Aorta (tissue), 4 donors: Measurements from ENCODE around the gene ZNF223. TPM values are rescaled to one million over a fixed set of nuclear protein-coding genes. Genes with fewer than 3 reads are reported as not detected.

Experiments used
- polyA plus RNA-seq, 2 donors: library from polyadenylated mRNA; stranded (reverse); fragments of 200-250 nt; gene quantifications; one replicate each; pipeline ENCODE4 v1.2.3, GENCODE V29; 2013
- total RNA-seq, 2 donors: library from RNA; stranded (reverse); fragmentation: NEBNext Ultra II Directional; extraction: Animal tissue kit (Norgen Biotek cat#: 25700); gene quantifications; one replicate each; pipeline ENCODE4 v1.2.1, GENCODE V29; 2021
- donor health status: healthy with polysubstance abuse.
- donor health status: Bipolar disorder and iron deficiency.
- donor health status: DM: no; HTN: no; CAD: no.
- donor health status: DM: yes; HTN: yes; CAD: no.

The ZNF223 gene
- total and polyA plus RNA-seq, 4 donors, result 3.5 to 6.3 (median 4.2) TPM

Other genes starting within 250 kb of the ZNF223 start
- gene LYPD5, start 249.6 kb upstream of the ZNF223 start, total RNA-seq, result 1 to 10 TPM; 1.6 to 1.9 TPM
- under 1 TPM; 0.08 to 0.63 TPM for gene LYPD5, start 249.6 kb upstream of the ZNF223 start, polyA plus RNA-seq
- 10 to 100 TPM; 12.0 to 15.2 TPM for gene ZNF283, start 224.7 kb upstream of the ZNF223 start, total RNA-seq
- 1 to 10 TPM; 3.9 to 4.5 TPM for gene ZNF283, start 224.7 kb upstream of the ZNF223 start, polyA plus RNA-seq
- 1 to 10 TPM; 1.6 to 4.2 TPM for gene ZNF404, start 168.1 kb upstream of the ZNF223 start, total RNA-seq
- gene ZNF404, start 168.1 kb upstream of the ZNF223 start, polyA plus RNA-seq, result 1 to 10 TPM in 1 of 2 donors, under 1 TPM in 1; 0.90 to 1.6 TPM
- gene ZNF45, start 116.8 kb upstream of the ZNF223 start, total RNA-seq, result 10 to 100 TPM; 14.3 to 18.5 TPM
- 1 to 10 TPM; 3.4 to 9.0 TPM for gene ZNF45, start 116.8 kb upstream of the ZNF223 start, polyA plus RNA-seq
- 1 to 10 TPM; 5.9 to 8.8 TPM for gene ZNF221, start 100.8 kb upstream of the ZNF223 start, total RNA-seq
- gene ZNF221, start 100.8 kb upstream of the ZNF223 start, polyA plus RNA-seq, result 1 to 10 TPM; 1.2 to 3.8 TPM
- 10 to 100 TPM in 1 of 2 donors, 1 to 10 TPM in 1; 7.1 to 10.8 TPM for gene ZNF155, start 67.8 kb upstream of the ZNF223 start, total RNA-seq
- gene ZNF155, start 67.8 kb upstream of the ZNF223 start, polyA plus RNA-seq, result 1 to 10 TPM; 6.0 to 9.0 TPM
- 1 to 10 TPM; 4.2 to 6.0 TPM for gene ZNF230, start 49.1 kb upstream of the ZNF223 start, total RNA-seq
- gene ZNF230, start 49.1 kb upstream of the ZNF223 start, polyA plus RNA-seq, result 1 to 10 TPM in 1 of 2 donors, under 1 TPM in 1; 0.75 to 2.6 TPM
- gene ZNF222, start 26.7 kb upstream of the ZNF223 start, total RNA-seq, result 1 to 10 TPM; 4.1 to 4.4 TPM
- gene ZNF222, start 26.7 kb upstream of the ZNF223 start, polyA plus RNA-seq, result 1 to 10 TPM; 3.9 to 5.4 TPM
- gene ZNF284, start 20.1 kb downstream of the ZNF223 start, total RNA-seq, result 1 to 10 TPM; 2.7 to 3.7 TPM
- gene ZNF284, start 20.1 kb downstream of the ZNF223 start, polyA plus RNA-seq, result 1 to 10 TPM; 1.0 to 2.0 TPM
- gene ZNF224, start 42.3 kb downstream of the ZNF223 start, total RNA-seq, result 10 to 100 TPM; 27.3 to 42.2 TPM
- 10 to 100 TPM in 1 of 2 donors, 1 to 10 TPM in 1; 4.8 to 40.3 TPM for gene ZNF224, start 42.3 kb downstream of the ZNF223 start, polyA plus RNA-seq
- gene ZNF225, start 61.4 kb downstream of the ZNF223 start, total RNA-seq, result 1 to 10 TPM; 4.5 to 8.8 TPM
- 1 to 10 TPM in 1 of 2 donors, under 1 TPM in 1; 0.50 to 2.6 TPM for gene ZNF225, start 61.4 kb downstream of the ZNF223 start, polyA plus RNA-seq
- 10 to 100 TPM in 1 of 2 donors, 1 to 10 TPM in 1; 9.6 to 18.5 TPM for gene ZNF234, start 89.5 kb downstream of the ZNF223 start, total RNA-seq
- 1 to 10 TPM; 2.3 to 2.5 TPM for gene ZNF234, start 89.5 kb downstream of the ZNF223 start, polyA plus RNA-seq
- gene ZNF226, start 113.1 kb downstream of the ZNF223 start, total RNA-seq, result 10 to 100 TPM; 15.8 to 23.6 TPM
- gene ZNF226, start 113.1 kb downstream of the ZNF223 start, polyA plus RNA-seq, result 10 to 100 TPM in 1 of 2 donors, 1 to 10 TPM in 1; 9.5 to 28.2 TPM
- 10 to 100 TPM; 17.9 to 27.5 TPM for gene ZNF227, start 160.5 kb downstream of the ZNF223 start, total RNA-seq
- gene ZNF227, start 160.5 kb downstream of the ZNF223 start, polyA plus RNA-seq, result 1 to 10 TPM; 5.0 to 6.6 TPM
- gene ZNF233, start 207.8 kb downstream of the ZNF223 start, total RNA-seq, result under 1 TPM; 0.19 to 0.36 TPM
- under 1 TPM; 0.67 to 0.75 TPM for gene ZNF233, start 207.8 kb downstream of the ZNF223 start, polyA plus RNA-seq